ENCODE results near the gene ERBB4.

DNA sequence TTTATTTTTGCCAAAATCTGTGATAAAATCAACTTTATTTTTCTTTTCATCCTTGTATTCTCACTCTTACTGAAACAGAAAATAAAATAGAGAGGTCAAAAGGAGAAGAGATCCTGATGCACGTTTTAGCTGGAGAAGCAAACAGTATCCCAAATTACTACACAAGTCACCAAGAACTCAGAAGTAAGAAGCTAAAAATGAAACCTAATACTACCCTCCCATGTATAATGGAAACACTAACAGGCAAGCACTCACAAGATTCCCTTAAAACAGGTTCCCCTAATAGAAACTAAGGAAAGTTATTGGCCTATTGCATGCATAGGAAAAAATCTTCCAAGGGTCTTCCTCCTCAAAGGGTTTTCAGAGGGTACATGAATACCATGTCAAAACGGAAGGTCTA is 927.0 kb downstream of the ERBB4 start:
- no peak for TF ChIP-seq POLR2AphosphoS5 (IDR thresholded peaks at IDR 0.05)
- TF ChIP-seq, protein P1, sequence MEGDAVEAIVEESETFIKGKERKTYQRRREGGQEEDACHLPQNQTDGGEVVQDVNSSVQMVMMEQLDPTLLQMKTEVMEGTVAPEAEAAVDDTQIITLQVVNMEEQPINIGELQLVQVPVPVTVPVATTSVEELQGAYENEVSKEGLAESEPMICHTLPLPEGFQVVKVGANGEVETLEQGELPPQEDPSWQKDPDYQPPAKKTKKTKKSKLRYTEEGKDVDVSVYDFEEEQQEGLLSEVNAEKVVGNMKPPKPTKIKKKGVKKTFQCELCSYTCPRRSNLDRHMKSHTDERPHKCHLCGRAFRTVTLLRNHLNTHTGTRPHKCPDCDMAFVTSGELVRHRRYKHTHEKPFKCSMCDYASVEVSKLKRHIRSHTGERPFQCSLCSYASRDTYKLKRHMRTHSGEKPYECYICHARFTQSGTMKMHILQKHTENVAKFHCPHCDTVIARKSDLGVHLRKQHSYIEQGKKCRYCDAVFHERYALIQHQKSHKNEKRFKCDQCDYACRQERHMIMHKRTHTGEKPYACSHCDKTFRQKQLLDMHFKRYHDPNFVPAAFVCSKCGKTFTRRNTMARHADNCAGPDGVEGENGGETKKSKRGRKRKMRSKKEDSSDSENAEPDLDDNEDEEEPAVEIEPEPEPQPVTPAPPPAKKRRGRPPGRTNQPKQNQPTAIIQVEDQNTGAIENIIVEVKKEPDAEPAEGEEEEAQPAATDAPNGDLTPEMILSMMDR (IDR thresholded peaks at IDR 0.05): no peak
- no peak for TF ChIP-seq POLR2A (IDR thresholded peaks at IDR 0.05)

Data from breast epithelium (tissue), 3 donors.